HCT116 (cell line): Measurements from ENCODE around the gene IPO8. TPM values are rescaled to one million over a fixed set of nuclear protein-coding genes. Genes with fewer than 3 reads are reported as not detected.
"Not testable (repeated sequence)": the region's sequence is repeated elsewhere in the genome, so short reads cannot be mapped to it uniquely, and the experiment has no call there.

Experiments
- ATAC-seq: fragments of 200-7000 bp; cut with Tn5 transposase; 2 replicates; pipeline ENCODE4 v1.9.1; 2020; ENCODE audit warnings: mild to moderate bottlenecking, moderate library complexity
- BruUV-seq: library from RNA; stranded (reverse); fragments of 400-500 nt; replicated peaks from 2 replicates; lab custom pipeline; 2021; lab: Mats Ljungman, UMichigan
- CTCF ChIA-PET: fragments of 300-600 bp; sonication (Branson Sonifier 250); formaldehyde crosslinking; loops from one replicate; lab custom pipeline; 2021; ENCODE audit warnings: antibody characterized with exemption; lab: Charles Lee
- POLR2A ChIA-PET: fragments of 300-600, 350-600 bp; sonication (Branson Sonifier 250); formaldehyde crosslinking; loops from one replicate; lab custom pipeline; 2021; ENCODE audit warnings: antibody characterized with exemption; lab: Charles Lee
- RAD21 ChIA-PET, 2 experiments: fragments of 300-600 bp; sonication (Branson Sonifier 250); formaldehyde crosslinking; loops; one replicate each; lab custom pipeline; 2023; ENCODE audit warnings: low total read pairs in 2 of 2; ENCODE audit not compliant: uncharacterized antibody in 2 of 2, unreplicated experiment in 2 of 2, low non-redundant PET in 1 of 2; lab: Charles Lee
- DNase-seq: peaks from one replicate; pipeline ENCODE4 v3.0.0-alpha.2; 2010; ENCODE audit warnings: low read depth, low spot score
- H2AFZ ChIP-seq: fragments of 200-600 bp; shearing (Covaris generic), sonication (generic); 2 replicates; pipeline ENCODE4 v1.6.1; 2017; ENCODE audit warnings: low read depth, mixed run types, mixed read lengths, antibody characterized with exemption, low read length; ENCODE audit not compliant: poor library complexity, severe bottlenecking
- H3K27ac ChIP-seq: 2 replicates; pipeline ENCODE4 v1.5.1; 2012; ENCODE audit warnings: low read depth, low read length
- H3K27me3 ChIP-seq: fragments of 200-600 bp; sonication (generic); 2 replicates; pipeline ENCODE4 v1.6.1; 2016; ENCODE audit warnings: mixed run types, low read length, mixed read lengths; ENCODE audit not compliant: insufficient read depth
- H3K36me3 ChIP-seq, 2 experiments: fragments of 200-500 bp in 1 of 2; fragments of 200-600 bp in 1 of 2; sonication (Bioruptor generic) in 1 of 2; sonication (generic) in 1 of 2; 2 replicates each; pipeline versions ENCODE4 v1.5.1 to v1.6.1; 2014 to 2016; ENCODE audit warnings: low read length in 2 of 2, inconsistent platforms in 1 of 2, mixed read lengths in 1 of 2, mixed run types in 1 of 2; ENCODE audit not compliant: insufficient read depth in 2 of 2, control insufficient read depth in 1 of 2
- H3K4me1 ChIP-seq, 2 experiments: fragments of 200-600 bp in 1 of 2; sonication (generic) in 1 of 2; 2 replicates each; pipeline versions ENCODE4 v1.5.1 to v1.6.1; 2012 to 2017; ENCODE audit warnings: low read length in 2 of 2, inconsistent platforms in 1 of 2, mild to moderate bottlenecking in 1 of 2, mixed read lengths in 1 of 2, mixed run types in 1 of 2, moderate library complexity in 1 of 2; ENCODE audit not compliant: insufficient read depth in 2 of 2, control insufficient read depth in 1 of 2
- H3K4me2 ChIP-seq: fragments of 200-600 bp; sonication (generic); 2 replicates; pipeline ENCODE4 v1.6.1; 2017; ENCODE audit warnings: mixed run types, low read length, mixed read lengths
- H3K4me3 ChIP-seq, 2 experiments: fragments of 200-600 bp in 1 of 2; sonication (generic) in 1 of 2; replicated peaks in 1 of 2; 2 replicates each; pipeline ENCODE4 v1.5.1; 2011 to 2016; ENCODE audit warnings: low read length in 2 of 2, control low read depth in 1 of 2, low read depth in 1 of 2, mild to moderate bottlenecking in 1 of 2, mixed read lengths in 1 of 2, mixed run types in 1 of 2
- H3K79me2 ChIP-seq: fragments of 200-600 bp; sonication (generic); 2 replicates; pipeline ENCODE4 v1.6.1; 2017; ENCODE audit warnings: mild to moderate bottlenecking, mixed run types, low read length, moderate library complexity, mixed read lengths; ENCODE audit not compliant: insufficient read depth
- H3K9ac ChIP-seq: fragments of 200-600 bp; sonication (generic); 2 replicates; pipeline ENCODE4 v1.6.1; 2016; ENCODE audit warnings: low read length, mixed read lengths
- H3K9me2 ChIP-seq: fragments of 200-600 bp; sonication (generic), shearing (Covaris generic); 2 replicates; pipeline ENCODE4 v1.6.1; 2017; ENCODE audit warnings: mixed run types, mild to moderate bottlenecking, moderate library complexity; ENCODE audit not compliant: insufficient read depth
- H3K9me3 ChIP-seq, 2 experiments: fragments of 200-500 bp in 1 of 2; fragments of 200-600 bp in 1 of 2; sonication (Bioruptor generic) in 1 of 2; sonication (generic) in 1 of 2; 2 replicates each; pipeline ENCODE4 v1.6.1; 2014 to 2017; ENCODE audit warnings: low read length in 2 of 2, mixed read lengths in 2 of 2, inconsistent platforms in 1 of 2, low read depth in 1 of 2, mild to moderate bottlenecking in 1 of 2, mixed run types in 1 of 2, moderate library complexity in 1 of 2; ENCODE audit not compliant: control insufficient read depth in 1 of 2, insufficient read depth in 1 of 2
- H4K20me1 ChIP-seq: fragments of 200-600 bp; sonication (generic), shearing (Covaris generic); 2 replicates; pipeline ENCODE4 v1.6.1; 2017; ENCODE audit warnings: mixed run types, mild to moderate bottlenecking, moderate library complexity; ENCODE audit not compliant: insufficient read depth
- EZH2 ChIP-seq: fragments of 200-600 bp; sonication (generic); IDR thresholded peaks from 2 replicates; pipeline ENCODE4 v1.6.1; 2017; ENCODE audit warnings: antibody characterized with exemption, mixed run types
- REST ChIP-seq: IDR thresholded peaks from 2 replicates; pipeline ENCODE4 v1.6.1; 2012; ENCODE audit warnings: low read depth
- SIN3A ChIP-seq: IDR thresholded peaks from 2 replicates; pipeline ENCODE4 v1.6.1; 2012; ENCODE audit warnings: low read depth
- ZFX ChIP-seq: fragments of 450-650 bp; IDR thresholded peaks from 2 replicates; pipeline ENCODE4 v1.6.1; 2017
- intact Hi-C: fragments of 100-400 bp; cut with micrococcal nuclease; formaldehyde crosslinking; loops from 2 replicates; pipeline ENCODE4 v1.10.0; 2022
- total RNA-seq: library from RNA; stranded (reverse); gene quantifications from one replicate; pipeline ENCODE4 v1.2.1, GENCODE V29; 2021; ENCODE audit not compliant: unreplicated experiment

Gene IPO8
- total RNA-seq, 1 experiment from 2014 or later: 41.4 TPM

GRCh38 chr12:30621663-30622241, 73.9 kb downstream of the IPO8 start:
- intact Hi-C loops, H2AFZ ChIP-seq, H3K9ac ChIP-seq, CTCF ChIA-PET, H3K4me1 ChIP-seq, H3K36me3 ChIP-seq, H3K27ac ChIP-seq, H3K9me2 ChIP-seq, H3K27me3 ChIP-seq, DNase-seq, POLR2A ChIA-PET, RAD21 ChIA-PET, H3K4me2 ChIP-seq, ATAC-seq, H3K9me3 ChIP-seq, H4K20me1 ChIP-seq, H3K4me3 ChIP-seq, H3K79me2 ChIP-seq, BruUV-seq: not testable (repeated sequence)

GRCh38 chr12:30617346-30618016, 78.2 kb downstream of the IPO8 start:
- POLR2A ChIA-PET: no interaction called here

More at GRCh38 chr12:30617346-30618016, 78.2 kb downstream of the IPO8 start:
- Histone ChIP-seq H3K79me2 (no peaks in the 10 kb centered on the region), H2AFZ (no peak overlapping the region), H3K27ac (no peak overlapping the region), H3K9me2 (no peaks in the 10 kb centered on the region), H3K4me2 (no peak overlapping the region), H3K27me3 (no peaks in the 10 kb centered on the region), H3K4me3 (no peak overlapping the region), H3K9ac (no peak overlapping the region), H3K9me3 (no peaks in the 10 kb centered on the region), H3K36me3 (no peaks in the 10 kb centered on the region), H3K4me1 (no peaks in the 10 kb centered on the region), H4K20me1 (no peaks in the 10 kb centered on the region)
- ATAC-seq (no peak), DNase-seq (no peak)
- intact Hi-C loops: no loop called here
- ChIA-PET RAD21 (no interaction called here), CTCF (no interaction called here)
- TF ChIP-seq ZFX: no peak
- no peak for TF ChIP-seq REST
- TF ChIP-seq EZH2: no peak
- no peak for TF ChIP-seq SIN3A
- no TSS peak for BruUV-seq
